Suprapubic skin (tissue), 4 donors: ENCODE data around the gene GDF2. TPM values are rescaled to one million over a fixed set of nuclear protein-coding genes. Genes with fewer than 3 reads are reported as not detected.
A peak's percentile ranks its signal among the peaks of the same experiment; 100 is the strongest.

Source experiments
- DNase-seq, 2 donors: peaks; one replicate each; pipeline ENCODE4 v3.0.0-alpha.2; 2019; ENCODE audit warnings: low spot score in 2 of 2
- H3K27ac ChIP-seq: fragments of 200-600 bp; sonication (generic); one replicate; pipeline ENCODE4 v1.5.1; 2019
- H3K27me3 ChIP-seq: fragments of 200-600 bp; sonication (generic); one replicate; pipeline ENCODE4 v1.5.1; 2019
- H3K36me3 ChIP-seq: fragments of 200-600 bp; sonication (generic); one replicate; pipeline ENCODE4 v1.5.1; 2019
- H3K4me1 ChIP-seq: fragments of 200-600 bp; sonication (generic); one replicate; pipeline ENCODE4 v1.5.1; 2019
- H3K4me3 ChIP-seq: fragments of 200-600 bp; sonication (generic); one replicate; pipeline ENCODE4 v1.5.1; 2019; ENCODE audit warnings: mild to moderate bottlenecking
- H3K9me3 ChIP-seq: fragments of 200-600 bp; sonication (generic); one replicate; pipeline ENCODE4 v1.5.1; 2019
- CTCF ChIP-seq, 2 donors: fragments of 200-600 bp in 1 of 2; fragments of 450-650 bp in 1 of 2; sonication (generic) in 1 of 2; IDR thresholded peaks; one replicate each; pipeline ENCODE4 v1.5.1; 2016 to 2019; ENCODE audit warnings: antibody characterized with exemption in 2 of 2, mild to moderate bottlenecking in 1 of 2, moderate library complexity in 1 of 2
- EP300 ChIP-seq: sonication (generic); formaldehyde crosslinking; IDR thresholded peaks from one replicate; pipeline ENCODE4 v1.6.1; 2017; ENCODE audit warnings: antibody characterized with exemption
- POLR2A ChIP-seq, 2 donors: fragments of 450-650 bp; IDR thresholded peaks; one replicate each; pipeline ENCODE4 v1.6.1; 2017; ENCODE audit warnings: antibody characterized with exemption in 2 of 2, mild to moderate bottlenecking in 2 of 2, moderate library complexity in 2 of 2
- POLR2AphosphoS5 ChIP-seq, 3 donors: sonication (generic); formaldehyde crosslinking; IDR thresholded peaks; one replicate each; pipeline ENCODE4 v1.6.1; 2017; ENCODE audit warnings: antibody characterized with exemption in 3 of 3
- WGBS: methylation state at CpG from one replicate; pipeline ENCODE4 v1.1.5; 2018; 5-methylcytosine and 5-hydroxymethylcytosine counted together
- total RNA-seq, 4 donors: library from RNA; depleted of rRNA; stranded (reverse); fragments of >200 nt; gene quantifications; one replicate each; pipeline ENCODE4 v1.1.0, GENCODE V29; 2016

GDF2 gene
- total RNA-seq, 4 donors from 2014 or later: not detected

DNA sequence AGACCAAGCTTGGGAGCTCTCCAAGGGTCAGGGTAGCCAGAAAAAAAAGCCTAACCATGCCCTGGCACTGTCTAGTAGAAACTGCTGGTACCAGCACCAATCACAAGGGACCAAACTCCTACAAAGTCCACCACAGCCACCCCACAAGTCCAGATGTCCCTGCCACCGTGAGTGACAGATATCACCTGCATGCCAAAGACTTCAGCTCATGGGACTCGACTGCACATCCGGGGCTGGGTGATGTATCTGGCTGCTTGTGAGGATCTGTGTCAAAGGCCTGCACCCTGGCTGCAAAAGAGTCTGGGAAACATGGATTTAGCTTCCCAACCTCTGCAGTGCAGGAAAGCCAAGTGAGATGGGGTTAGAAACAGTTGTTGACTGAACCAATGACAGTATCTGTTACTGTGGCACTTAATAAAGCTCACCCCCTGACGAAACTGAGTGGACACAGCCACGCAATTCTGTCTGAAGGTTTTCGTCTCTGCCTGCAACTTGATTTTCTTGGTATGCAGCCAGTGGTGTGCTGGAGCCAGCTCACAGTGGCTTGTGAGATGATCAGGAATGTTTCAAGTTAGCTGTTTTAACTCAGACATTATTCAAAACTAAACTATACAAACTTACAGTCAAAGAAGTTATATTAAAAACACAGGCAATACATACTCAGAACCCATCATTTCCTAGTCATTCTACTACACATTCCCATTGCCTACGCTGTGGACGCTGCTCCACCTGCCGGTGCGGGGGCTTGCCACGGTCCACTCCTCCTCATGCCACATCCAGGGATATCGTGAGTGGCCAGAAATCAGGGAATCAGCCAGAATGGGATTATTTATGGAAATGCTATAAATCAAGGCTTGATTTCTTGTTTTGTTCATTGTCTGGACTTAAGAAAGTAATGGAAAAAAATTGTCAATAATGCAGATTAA lies 52.6 kb downstream of the GDF2 start:
- no peaks in the 10 kb centered on the region for H3K4me1 ChIP-seq
- DNase-seq: peak in 1 of 2 donors; percentile 50
- no peak overlapping the region for H3K4me3 ChIP-seq
- H3K27ac ChIP-seq: no peak overlapping the region
- H3K9me3 ChIP-seq: no peaks in the 10 kb centered on the region
- H3K27me3 ChIP-seq: peaks cover 5% of the 10 kb centered on the region
- no peak for TF ChIP-seq POLR2AphosphoS5 (IDR thresholded peaks at IDR 0.05)
- no peak for TF ChIP-seq EP300
- no peaks in the 10 kb centered on the region for H3K36me3 ChIP-seq
- 60% methylated on average over 11 of the region's 12 CpGs for WGBS

DNA sequence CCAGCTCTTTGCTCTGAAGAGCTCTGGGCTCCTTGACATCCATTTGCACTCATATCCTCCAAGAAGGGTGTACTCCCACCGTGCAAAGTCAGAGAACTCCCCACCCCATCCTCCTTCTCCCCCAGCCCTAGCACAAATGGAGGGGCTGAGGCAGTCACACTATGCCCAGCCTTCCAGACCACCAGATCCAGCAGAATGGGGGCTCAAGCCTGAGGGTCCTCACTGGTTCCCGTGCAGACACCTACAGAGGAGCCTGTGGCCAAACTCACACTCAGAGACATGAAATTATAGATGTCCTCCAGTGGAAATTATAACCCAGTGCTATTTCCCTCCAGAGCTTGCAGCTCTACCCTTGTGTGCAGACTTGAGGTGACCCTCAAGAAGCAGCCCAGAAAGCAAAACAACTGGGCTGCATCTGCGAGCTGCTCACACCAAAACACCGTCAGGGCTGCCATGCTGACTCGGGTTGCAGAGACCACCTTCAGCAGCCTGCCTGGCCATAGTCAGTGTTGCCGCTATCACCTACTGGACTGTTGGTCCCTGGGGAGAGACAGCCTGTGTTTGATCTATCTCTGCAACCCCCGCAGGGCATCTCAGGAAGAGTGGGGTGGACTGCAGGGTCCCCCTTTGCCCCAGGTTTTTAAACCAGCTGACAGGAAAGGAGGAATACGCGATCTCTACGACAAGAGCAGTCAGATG lies 54.4 kb downstream of the GDF2 start:
- no peak overlapping the region for H3K27ac ChIP-seq
- H3K36me3 ChIP-seq: no peaks in the 10 kb centered on the region
- no peak overlapping the region for H3K4me3 ChIP-seq
- H3K27me3 ChIP-seq: peaks cover 5% of the 10 kb centered on the region
- WGBS: 78% methylated on average over 10 of the region's 10 CpGs
- H3K4me1 ChIP-seq: no peaks in the 10 kb centered on the region
- TF ChIP-seq CTCF (IDR thresholded peaks at IDR 0.05) (no peak), EP300 (no peak), POLR2A (IDR thresholded peaks at IDR 0.05) (no peak), POLR2AphosphoS5 (IDR thresholded peaks at IDR 0.05) (no peak)
- H3K9me3 ChIP-seq: no peaks in the 10 kb centered on the region
- DNase-seq: peak in 1 of 2 donors; percentile 53

Other genes starting within 250 kb of the GDF2 start
- 1 to 10 TPM in 2 of 4 donors, not detected in 2; 1.3 to 1.4 TPM for gene GDF10, start 22.3 kb upstream of the GDF2 start, total RNA-seq
- gene RBP3, start 25.9 kb downstream of the GDF2 start, total RNA-seq: not detected
- gene ZNF488, start 61.8 kb downstream of the GDF2 start, total RNA-seq: 1 to 10 TPM; 1.0 to 3.9 (median 2.3) TPM
- gene ANXA8, start 161.7 kb downstream of the GDF2 start, total RNA-seq: 100 to 1,000 TPM in 3 of 4 donors, 10 to 100 TPM in 1; 98.0 to 254 (median 169) TPM
- gene FAM25G, start 169.2 kb downstream of the GDF2 start, total RNA-seq: 10 to 100 TPM; 26.2 to 41.8 (median 35.9) TPM
- gene AGAP9, start 201.2 kb downstream of the GDF2 start, total RNA-seq: 10 to 100 TPM in 2 of 4 donors, 1 to 10 TPM in 2; 2.7 to 55.4 (median 11.0) TPM